ENCODE data around the gene THAP8. TPM values are rescaled to one million over a fixed set of nuclear protein-coding genes. Genes with fewer than 3 reads are reported as not detected.
A peak's percentile ranks its signal among the peaks of the same experiment; 100 is the strongest.

Gene THAP8
- total and polyA plus RNA-seq, 3 experiments from 2014 or later = 1.3 to 8.5 (median 1.9) TPM

GRCh38 chr19:36093146-36093662, 39.1 kb upstream of the THAP8 start:
- no peaks in the 10 kb centered on the region for H3K36me3 ChIP-seq (ENCODE audit: insufficient read depth, low read length)
- peaks cover 0 to 3% (median 0%) of the 10 kb centered on the region in 3 donors for H3K36me3 Mint-ChIP-seq
- DNase-seq = no peak
- H3K9me3 Mint-ChIP-seq = no peaks in the 10 kb centered on the region
- no peaks in the 10 kb centered on the region for H3K4me1 ChIP-seq (ENCODE audit: insufficient read depth, low read length)
- no peaks in the 10 kb centered on the region for H3K9me3 ChIP-seq (ENCODE audit: low read length)
- no peaks in the 10 kb centered on the region for H3K27me3 Mint-ChIP-seq
- ChIA-PET CTCF (no interaction called here), POLR2A (no interaction called here)
- H3K4me1 Mint-ChIP-seq = peaks cover 2 to 14% (median 10%) of the 10 kb centered on the region in 3 donors
- H3K4me3 Mint-ChIP-seq = no peak overlapping the region
- peak overlapping the region in 5 of 8 donors; percentile 30 to 54 (median 41) for H3K27ac Mint-ChIP-seq
- no peak overlapping the region for H3K27ac ChIP-seq (ENCODE audit: low read depth, low read length)
- H3K27me3 ChIP-seq (ENCODE audit: insufficient read depth, low read length, poor library complexity, severe bottlenecking) = no peaks in the 10 kb centered on the region
- H3K4me3 ChIP-seq (ENCODE audit: low read length) = no peak overlapping the region

GRCh38 chr19:36092566-36092965, 38.5 kb upstream of the THAP8 start:
- Mint-ChIP-seq H3K9me3 (no peaks in the 10 kb centered on the region), H3K36me3 (peaks cover 0 to 3% (median 0%) of the 10 kb centered on the region in 3 donors), H3K4me3 (no peak overlapping the region), H3K4me1 (peaks cover 2 to 14% (median 10%) of the 10 kb centered on the region in 3 donors), H3K27ac (peak overlapping the region in 1 of 8 donors; percentile 66), H3K27me3 (no peaks in the 10 kb centered on the region)
- H3K27me3 ChIP-seq (ENCODE audit: insufficient read depth, low read length, poor library complexity, severe bottlenecking) = no peaks in the 10 kb centered on the region
- DNase-seq = no peak
- H3K27ac ChIP-seq (ENCODE audit: low read depth, low read length) = no peak overlapping the region
- ChIA-PET CTCF (no interaction called here), POLR2A (no interaction called here)
- H3K36me3 ChIP-seq (ENCODE audit: insufficient read depth, low read length) = no peaks in the 10 kb centered on the region
- H3K4me3 ChIP-seq (ENCODE audit: low read length) = no peak overlapping the region
- no peaks in the 10 kb centered on the region for H3K9me3 ChIP-seq (ENCODE audit: low read length)
- H3K4me1 ChIP-seq (ENCODE audit: insufficient read depth, low read length) = no peaks in the 10 kb centered on the region

- DNase-seq = no peak
- Histone ChIP-seq H3K36me3 (ENCODE audit: insufficient read depth, low read length) (no peaks in the 10 kb centered on the region), H3K27ac (ENCODE audit: low read depth, low read length) (no peak overlapping the region), H3K4me3 (ENCODE audit: low read length) (no peak overlapping the region), H3K4me1 (ENCODE audit: insufficient read depth, low read length) (no peaks in the 10 kb centered on the region), H3K9me3 (ENCODE audit: low read length) (no peaks in the 10 kb centered on the region), H3K27me3 (ENCODE audit: insufficient read depth, low read length, poor library complexity, severe bottlenecking) (no peaks in the 10 kb centered on the region)
- no peaks in the 10 kb centered on the region for H3K36me3 Mint-ChIP-seq
- ChIA-PET POLR2A (no interaction called here), CTCF (interaction anchor here (0.6 kb wide), 1 partner anchor 90 kb away, joined by 4 read pairs; no protein-coding TSS in a partner anchor)
- H3K27me3 Mint-ChIP-seq = no peaks in the 10 kb centered on the region
- H3K4me1 Mint-ChIP-seq = peaks cover 2 to 14% (median 10%) of the 10 kb centered on the region in 3 donors
- no peak overlapping the region for H3K27ac Mint-ChIP-seq
- H3K9me3 Mint-ChIP-seq = no peaks in the 10 kb centered on the region
- no peak overlapping the region for H3K4me3 Mint-ChIP-seq
Measured at GRCh38 chr19:36090910-36091695, 37.0 kb upstream of the THAP8 start.

GRCh38 chr19:36089847-36090246, 35.8 kb upstream of the THAP8 start:
- Mint-ChIP-seq H3K27me3 (no peaks in the 10 kb centered on the region), H3K4me1 (peaks cover 2 to 14% (median 10%) of the 10 kb centered on the region in 3 donors), H3K4me3 (no peak overlapping the region), H3K36me3 (no peaks in the 10 kb centered on the region), H3K9me3 (no peaks in the 10 kb centered on the region), H3K27ac (peak overlapping the region in 1 of 8 donors; percentile 80)
- DNase-seq = no peak
- Histone ChIP-seq H3K9me3 (ENCODE audit: low read length) (no peaks in the 10 kb centered on the region), H3K27ac (ENCODE audit: low read depth, low read length) (no peak overlapping the region), H3K4me3 (ENCODE audit: low read length) (no peak overlapping the region), H3K36me3 (ENCODE audit: insufficient read depth, low read length) (no peaks in the 10 kb centered on the region), H3K4me1 (ENCODE audit: insufficient read depth, low read length) (no peaks in the 10 kb centered on the region), H3K27me3 (ENCODE audit: insufficient read depth, low read length, poor library complexity, severe bottlenecking) (no peaks in the 10 kb centered on the region)
- ChIA-PET POLR2A (no interaction called here), CTCF (no interaction called here)

- Histone ChIP-seq H3K27ac (ENCODE audit: low read depth, low read length) (no peak overlapping the region), H3K4me1 (ENCODE audit: insufficient read depth, low read length) (no peaks in the 10 kb centered on the region), H3K9me3 (ENCODE audit: low read length) (no peaks in the 10 kb centered on the region), H3K36me3 (ENCODE audit: insufficient read depth, low read length) (no peaks in the 10 kb centered on the region), H3K27me3 (ENCODE audit: insufficient read depth, low read length, poor library complexity, severe bottlenecking) (no peaks in the 10 kb centered on the region), H3K4me3 (ENCODE audit: low read length) (no peak overlapping the region)
- no peaks in the 10 kb centered on the region for H3K4me1 Mint-ChIP-seq
- H3K27ac Mint-ChIP-seq = no peak overlapping the region
- ChIA-PET CTCF (no interaction called here), POLR2A (no interaction called here)
- peaks cover 0 to 5% (median 0%) of the 10 kb centered on the region in 3 donors for H3K36me3 Mint-ChIP-seq
- H3K4me3 Mint-ChIP-seq = no peak overlapping the region
- DNase-seq = no peak
- H3K27me3 Mint-ChIP-seq = no peaks in the 10 kb centered on the region
- H3K9me3 Mint-ChIP-seq = no peaks in the 10 kb centered on the region
Measured at GRCh38 chr19:36086326-36086725, 32.2 kb upstream of the THAP8 start.

- no peaks in the 10 kb centered on the region for H3K36me3 ChIP-seq (ENCODE audit: insufficient read depth, low read length)
- Mint-ChIP-seq H3K9me3 (no peaks in the 10 kb centered on the region), H3K4me1 (no peaks in the 10 kb centered on the region), H3K27me3 (no peaks in the 10 kb centered on the region), H3K36me3 (peaks cover 0 to 5% (median 3%) of the 10 kb centered on the region in 3 donors), H3K4me3 (no peak overlapping the region), H3K27ac (peak overlapping the region in 1 of 8 donors; percentile 17)
- POLR2A ChIA-PET = no interaction called here
- DNase-seq = no peak
- no peaks in the 10 kb centered on the region for H3K4me1 ChIP-seq (ENCODE audit: insufficient read depth, low read length)
- H3K27ac ChIP-seq (ENCODE audit: low read depth, low read length) = no peak overlapping the region
- H3K27me3 ChIP-seq (ENCODE audit: insufficient read depth, low read length, poor library complexity, severe bottlenecking) = no peaks in the 10 kb centered on the region
- CTCF ChIA-PET = no interaction called here
- H3K4me3 ChIP-seq (ENCODE audit: low read length) = no peak overlapping the region
- H3K9me3 ChIP-seq (ENCODE audit: low read length) = no peaks in the 10 kb centered on the region
Measured at GRCh38 chr19:36084231-36085009, 30.3 kb upstream of the THAP8 start.

- no peaks in the 10 kb centered on the region for H3K27me3 ChIP-seq (ENCODE audit: insufficient read depth, low read length, poor library complexity, severe bottlenecking)
- POLR2A ChIA-PET = no interaction called here
- DNase-seq = no peak
- peaks cover 0 to 5% (median 3%) of the 10 kb centered on the region in 3 donors for H3K36me3 Mint-ChIP-seq
- CTCF ChIA-PET = no interaction called here
- H3K4me1 ChIP-seq (ENCODE audit: insufficient read depth, low read length) = no peaks in the 10 kb centered on the region
- H3K4me1 Mint-ChIP-seq = no peaks in the 10 kb centered on the region
- no peaks in the 10 kb centered on the region for H3K36me3 ChIP-seq (ENCODE audit: insufficient read depth, low read length)
- no peaks in the 10 kb centered on the region for H3K27me3 Mint-ChIP-seq
- no peaks in the 10 kb centered on the region for H3K9me3 Mint-ChIP-seq
- H3K9me3 ChIP-seq (ENCODE audit: low read length) = no peaks in the 10 kb centered on the region
- H3K4me3 ChIP-seq (ENCODE audit: low read length) = no peak overlapping the region
- no peak overlapping the region for H3K27ac ChIP-seq (ENCODE audit: low read depth, low read length)
- no peak overlapping the region for H3K4me3 Mint-ChIP-seq
- H3K27ac Mint-ChIP-seq = no peak overlapping the region
Measured at GRCh38 chr19:36082916-36083315, 28.8 kb upstream of the THAP8 start.

- ChIA-PET POLR2A (no interaction called here), CTCF (no interaction called here)
- Histone ChIP-seq H3K4me1 (ENCODE audit: insufficient read depth, low read length) (no peaks in the 10 kb centered on the region), H3K9me3 (ENCODE audit: low read length) (no peaks in the 10 kb centered on the region), H3K4me3 (ENCODE audit: low read length) (no peak overlapping the region), H3K27ac (ENCODE audit: low read depth, low read length) (no peak overlapping the region), H3K27me3 (ENCODE audit: insufficient read depth, low read length, poor library complexity, severe bottlenecking) (no peaks in the 10 kb centered on the region), H3K36me3 (ENCODE audit: insufficient read depth, low read length) (no peaks in the 10 kb centered on the region)
- H3K9me3 Mint-ChIP-seq = no peaks in the 10 kb centered on the region
- H3K4me1 Mint-ChIP-seq = no peaks in the 10 kb centered on the region
- H3K36me3 Mint-ChIP-seq = peaks cover 0 to 5% (median 3%) of the 10 kb centered on the region in 3 donors
- no peak overlapping the region for H3K27ac Mint-ChIP-seq
- no peaks in the 10 kb centered on the region for H3K27me3 Mint-ChIP-seq
- DNase-seq = no peak
- no peak overlapping the region for H3K4me3 Mint-ChIP-seq
Measured at GRCh38 chr19:36081894-36082293, 27.8 kb upstream of the THAP8 start.
